C4-2B (cell line): ENCODE results near the gene ANO10.

Source experiments
- ZFX ChIP-seq: fragments of 450-650 bp; IDR thresholded peaks from 2 replicates; pipeline ENCODE4 v1.6.1; 2017
- TF ChIP-seq, protein P1 (sequence below): fragments of 450-650 bp; conservative IDR thresholded peaks from 2 replicates; pipeline ENCODE4 v1.5.1; 2017; ENCODE audit warnings: mild to moderate bottlenecking

- TF ChIP-seq, protein P1, sequence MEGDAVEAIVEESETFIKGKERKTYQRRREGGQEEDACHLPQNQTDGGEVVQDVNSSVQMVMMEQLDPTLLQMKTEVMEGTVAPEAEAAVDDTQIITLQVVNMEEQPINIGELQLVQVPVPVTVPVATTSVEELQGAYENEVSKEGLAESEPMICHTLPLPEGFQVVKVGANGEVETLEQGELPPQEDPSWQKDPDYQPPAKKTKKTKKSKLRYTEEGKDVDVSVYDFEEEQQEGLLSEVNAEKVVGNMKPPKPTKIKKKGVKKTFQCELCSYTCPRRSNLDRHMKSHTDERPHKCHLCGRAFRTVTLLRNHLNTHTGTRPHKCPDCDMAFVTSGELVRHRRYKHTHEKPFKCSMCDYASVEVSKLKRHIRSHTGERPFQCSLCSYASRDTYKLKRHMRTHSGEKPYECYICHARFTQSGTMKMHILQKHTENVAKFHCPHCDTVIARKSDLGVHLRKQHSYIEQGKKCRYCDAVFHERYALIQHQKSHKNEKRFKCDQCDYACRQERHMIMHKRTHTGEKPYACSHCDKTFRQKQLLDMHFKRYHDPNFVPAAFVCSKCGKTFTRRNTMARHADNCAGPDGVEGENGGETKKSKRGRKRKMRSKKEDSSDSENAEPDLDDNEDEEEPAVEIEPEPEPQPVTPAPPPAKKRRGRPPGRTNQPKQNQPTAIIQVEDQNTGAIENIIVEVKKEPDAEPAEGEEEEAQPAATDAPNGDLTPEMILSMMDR, result no peak
- no peak for TF ChIP-seq ZFX
Observed at GRCh38 chr3:43558171-43558570, 63.6 kb downstream of the ANO10 start.
